A549 treated with Hydrocortisone at 1 μM for 4 hours (cell line): ENCODE results near the gene ITLN2. TPM values are rescaled to one million over a fixed set of nuclear protein-coding genes. Genes with fewer than 3 reads are reported as not detected.

Experiments used
- total RNA-seq: library from RNA; stranded (reverse); fragments of 200-300 nt; extraction: Qiagen RNA extraction; gene quantifications from 5 replicates; pipeline ENCODE4 v1.2.3, GENCODE V29; 2022

Gene ITLN2
- total RNA-seq = 0.78 to 1.2 TPM (median 0.96 TPM) in 5 replicates

DNA sequence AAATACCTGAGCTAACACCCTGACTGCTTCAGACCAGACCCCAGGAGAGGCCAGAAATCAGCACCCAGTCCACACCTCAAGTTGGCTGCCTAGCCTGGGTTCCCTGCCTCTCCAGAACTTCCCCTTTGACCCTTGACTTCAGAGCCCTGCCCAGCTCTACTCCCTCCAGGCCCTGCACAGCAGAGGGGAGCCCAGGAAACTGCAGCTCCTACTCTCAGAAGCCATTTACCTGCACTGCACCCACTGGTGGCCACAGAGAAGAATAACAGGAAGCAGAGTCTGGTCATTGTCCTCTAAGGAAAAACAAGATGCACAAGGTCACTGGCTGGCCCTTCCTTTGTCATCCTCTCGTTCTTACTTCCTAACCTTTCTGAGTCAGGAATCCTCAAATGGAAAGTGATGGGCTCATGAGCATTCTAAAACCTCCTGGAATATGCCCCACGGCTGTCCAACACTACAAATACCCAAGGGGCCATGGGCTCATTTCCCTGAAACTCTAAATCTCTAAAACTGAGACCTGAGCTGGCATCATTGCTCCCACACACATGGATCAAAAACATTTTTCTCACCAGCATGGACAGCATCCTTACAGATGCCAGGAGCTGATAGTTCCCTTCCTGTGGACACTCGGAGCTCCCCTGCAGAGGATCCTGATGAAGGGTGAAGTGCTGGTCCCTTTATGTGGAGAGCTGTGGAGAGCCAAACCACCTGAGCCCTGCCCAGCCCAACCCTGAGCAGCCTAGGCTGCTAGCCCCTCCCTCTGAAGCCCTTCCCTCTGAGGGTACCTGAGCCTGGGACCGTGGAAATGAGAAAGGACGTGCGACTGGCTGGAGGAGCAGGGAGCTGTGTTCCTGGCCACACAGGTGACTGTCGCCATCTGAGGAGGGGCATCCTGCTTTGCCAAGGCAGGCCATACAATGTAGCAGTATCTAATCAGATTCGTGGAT, at the start of gene ITLN2:
Gene ITLN2 (minus strand): TSS at position 652 of the 947 bp plus-strand sequence. CDS start 68 bp downstream, at position 584.

Other genes starting within 250 kb of the ITLN2 start
- gene CD48, start 243.0 kb downstream of the ITLN2 start, total RNA-seq = not detected in 5 replicates
- 0.99 to 2.1 TPM (median 1.8 TPM) in 5 replicates for gene SLAMF7, start 215.6 kb downstream of the ITLN2 start, total RNA-seq
- 0.07 to 0.17 TPM (median 0.11 TPM) in 5 replicates for gene LY9, start 158.6 kb downstream of the ITLN2 start, total RNA-seq
- not detected in 5 replicates for gene CD244, start 91.9 kb downstream of the ITLN2 start, total RNA-seq
- not detected in 5 replicates for gene ITLN1, start 69.6 kb downstream of the ITLN2 start, total RNA-seq
- gene F11R, start 66.3 kb upstream of the ITLN2 start, total RNA-seq = 47.1 to 81.0 TPM (median 59.6 TPM) in 5 replicates
- 0.36 to 0.44 TPM (median 0.39 TPM) in 4 of 5 replicates, not detected in the other for gene TSTD1, start 84.2 kb upstream of the ITLN2 start, total RNA-seq
- 44.3 to 53.3 TPM (median 48.2 TPM) in 5 replicates for gene USF1, start 91.2 kb upstream of the ITLN2 start, total RNA-seq
- gene ARHGAP30, start 115.1 kb upstream of the ITLN2 start, total RNA-seq = 0.05 to 0.15 TPM (median 0.12 TPM) in 5 replicates
- gene NECTIN4, start 134.7 kb upstream of the ITLN2 start, total RNA-seq = 1.00 to 2.2 TPM (median 2.0 TPM) in 5 replicates
- gene KLHDC9, start 143.6 kb upstream of the ITLN2 start, total RNA-seq = 1.5 to 2.6 TPM (median 1.9 TPM) in 5 replicates
- gene PFDN2, start 163.2 kb upstream of the ITLN2 start, total RNA-seq = 97.4 to 109 TPM (median 107 TPM) in 5 replicates
- gene NIT1, start 163.3 kb upstream of the ITLN2 start, total RNA-seq = 29.9 to 32.4 TPM (median 30.9 TPM) in 5 replicates
- 30.0 to 33.7 TPM (median 30.7 TPM) in 5 replicates for gene DEDD, start 177.9 kb upstream of the ITLN2 start, total RNA-seq
- gene UFC1, start 199.2 kb upstream of the ITLN2 start, total RNA-seq = 85.4 to 123 TPM (median 86.5 TPM) in 5 replicates
- 19.7 to 23.1 TPM (median 21.3 TPM) in 5 replicates for gene USP21, start 204.7 kb upstream of the ITLN2 start, total RNA-seq
- 12.7 to 17.2 TPM (median 16.4 TPM) in 5 replicates for gene PPOX, start 211.6 kb upstream of the ITLN2 start, total RNA-seq
- 22.6 to 25.6 TPM (median 24.1 TPM) in 5 replicates for gene B4GALT3, start 222.7 kb upstream of the ITLN2 start, total RNA-seq
- 0.02 to 0.18 TPM in 2 of 5 replicates, not detected in the others for gene ADAMTS4, start 244.2 kb upstream of the ITLN2 start, total RNA-seq
- gene NDUFS2, start 247.6 kb upstream of the ITLN2 start, total RNA-seq = 77.6 to 110 TPM (median 81.3 TPM) in 5 replicates